Colonic mucosa (tissue), 4 donors: ENCODE measurements around the gene RFWD3. TPM values are rescaled to one million over a fixed set of nuclear protein-coding genes. Genes with fewer than 3 reads are reported as not detected.

Experiments
- DNase-seq: peaks from one replicate; pipeline ENCODE4 v3.0.0-alpha.2; 2020
- H3K27ac ChIP-seq: fragments of 200-600 bp; one replicate; pipeline ENCODE4 v1.8.0; 2021
- H3K27me3 ChIP-seq: fragments of 200-600 bp; one replicate; pipeline ENCODE4 v1.8.0; 2021
- H3K36me3 ChIP-seq: fragments of 200-600 bp; one replicate; pipeline ENCODE4 v1.8.0; 2021
- H3K4me1 ChIP-seq: fragments of 200-600 bp; one replicate; pipeline ENCODE4 v1.8.0; 2021; ENCODE audit warnings: mild to moderate bottlenecking
- H3K4me3 ChIP-seq: fragments of 200-600 bp; one replicate; pipeline ENCODE4 v1.8.0; 2021
- H3K9ac ChIP-seq, 2 donors: one replicate each; pipeline ENCODE4 v1.7.0; 2013; ENCODE audit warnings: control low read depth in 2 of 2, low read depth in 2 of 2, low read length in 2 of 2
- H3K9me3 ChIP-seq: fragments of 200-600 bp; one replicate; pipeline ENCODE4 v1.8.0; 2021
- CTCF ChIP-seq: fragments of 200-600 bp; IDR thresholded peaks from one replicate; pipeline ENCODE4 v1.8.0; 2022; ENCODE audit warnings: antibody characterized with exemption, mild to moderate bottlenecking
- intact Hi-C: fragments of 100-400 bp; cut with DNase I; formaldehyde crosslinking; loops from one replicate; pipeline ENCODE4 v1.14.1; 2022
- total RNA-seq, 2 donors: library from RNA; stranded (reverse); fragmentation: NEBNext Ultra II Directional in 1 of 2; extraction: Animal tissue kit (Norgen Biotek cat#: 25700) in 1 of 2; gene quantifications; one replicate each; pipeline ENCODE4 v1.2.1, GENCODE V29; 2021
- donor health status: healthy.
- donor health status: DM: no; HTN: no; CAD: no.
- donor health status: DM: no; HTN: no; CAD: no.

Gene RFWD3
- total RNA-seq, 2 donors from 2014 or later: 23.2 to 45.7 TPM

- no peak for TF ChIP-seq CTCF
- H3K9ac ChIP-seq: no peak overlapping the region
- no peaks in the 10 kb centered on the region for H3K4me1 ChIP-seq
- no peaks in the 10 kb centered on the region for H3K27me3 ChIP-seq
- no peak overlapping the region for H3K4me3 ChIP-seq
- no peaks in the 10 kb centered on the region for H3K9me3 ChIP-seq
- no peak overlapping the region for H3K27ac ChIP-seq
- H3K36me3 ChIP-seq: no peaks in the 10 kb centered on the region
- intact Hi-C loops: no loop called here
- DNase-seq: no peak
Observed at GRCh38 chr16:74652249-74652648, 14.4 kb downstream of the RFWD3 start.

- Histone ChIP-seq H3K27ac (no peak overlapping the region), H3K27me3 (no peaks in the 10 kb centered on the region), H3K9me3 (no peaks in the 10 kb centered on the region), H3K36me3 (no peaks in the 10 kb centered on the region), H3K9ac (no peak overlapping the region), H3K4me1 (no peaks in the 10 kb centered on the region), H3K4me3 (no peak overlapping the region)
- intact Hi-C loops: no loop called here
- no peak for TF ChIP-seq CTCF
- no peak for DNase-seq
Observed at GRCh38 chr16:74651841-74652240, 14.8 kb downstream of the RFWD3 start.

GRCh38 chr16:74650966-74651567, 15.6 kb downstream of the RFWD3 start:
- no peak overlapping the region for H3K4me3 ChIP-seq
- DNase-seq: no peak
- intact Hi-C loops: no loop called here
- no peaks in the 10 kb centered on the region for H3K36me3 ChIP-seq
- H3K9ac ChIP-seq: no peak overlapping the region
- H3K4me1 ChIP-seq: no peaks in the 10 kb centered on the region
- peak; percentile 41 for TF ChIP-seq CTCF
- no peaks in the 10 kb centered on the region for H3K9me3 ChIP-seq
- H3K27ac ChIP-seq: no peak overlapping the region
- no peaks in the 10 kb centered on the region for H3K27me3 ChIP-seq

GRCh38 chr16:74649839-74650504, 16.7 kb downstream of the RFWD3 start:
- no peak overlapping the region for H3K9ac ChIP-seq
- TF ChIP-seq CTCF: no peak
- H3K4me1 ChIP-seq: no peaks in the 10 kb centered on the region
- intact Hi-C loops: no loop called here
- no peak for DNase-seq
- H3K36me3 ChIP-seq: no peaks in the 10 kb centered on the region
- H3K27me3 ChIP-seq: no peaks in the 10 kb centered on the region
- no peaks in the 10 kb centered on the region for H3K9me3 ChIP-seq
- H3K4me3 ChIP-seq: no peak overlapping the region
- H3K27ac ChIP-seq: no peak overlapping the region

GRCh38 chr16:74641969-74642368, 24.7 kb downstream of the RFWD3 start:
- H3K27me3 ChIP-seq: no peaks in the 10 kb centered on the region
- H3K9me3 ChIP-seq: no peaks in the 10 kb centered on the region
- no peak overlapping the region for H3K9ac ChIP-seq
- no peaks in the 10 kb centered on the region for H3K4me1 ChIP-seq
- no peak for DNase-seq
- H3K36me3 ChIP-seq: no peaks in the 10 kb centered on the region
- no peak overlapping the region for H3K4me3 ChIP-seq
- TF ChIP-seq CTCF: no peak
- H3K27ac ChIP-seq: no peak overlapping the region
- intact Hi-C loops: no loop called here
